IPS DF 19.7 (cell line): ENCODE results near the gene ADAM12.

Experiments
- DNase-seq: peaks from one replicate; pipeline ENCODE4 v3.0.0-alpha.2; 2013; ENCODE audit warnings: low read depth, low spot score

Gene ADAM12

DNA sequence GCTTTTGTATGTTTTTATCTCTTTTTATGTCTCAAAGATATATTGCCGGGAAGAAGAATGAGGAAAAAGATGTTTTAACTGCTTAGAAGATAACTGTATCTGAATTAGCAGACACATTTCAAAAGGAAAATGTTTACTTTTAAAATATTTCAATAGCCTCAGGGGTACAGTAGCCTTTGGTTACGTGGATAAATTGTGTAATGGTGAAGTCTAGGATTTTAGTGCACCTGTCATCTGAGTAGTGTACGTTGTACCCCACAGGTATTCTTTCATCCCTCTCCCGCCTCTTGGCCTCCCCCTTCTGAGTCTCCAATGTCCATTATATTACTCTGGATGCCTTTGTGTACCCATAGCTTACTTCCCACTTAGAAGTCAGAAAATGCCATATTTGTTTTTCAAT, 269.8 kb downstream of the ADAM12 start:
- DNase-seq = no peak

- no peak for DNase-seq
Observed at GRCh38 chr10:126117196-126117595, 271.1 kb downstream of the ADAM12 start.

GRCh38 chr10:126115886-126116285, 272.4 kb downstream of the ADAM12 start:
- DNase-seq = no peak

DNA sequence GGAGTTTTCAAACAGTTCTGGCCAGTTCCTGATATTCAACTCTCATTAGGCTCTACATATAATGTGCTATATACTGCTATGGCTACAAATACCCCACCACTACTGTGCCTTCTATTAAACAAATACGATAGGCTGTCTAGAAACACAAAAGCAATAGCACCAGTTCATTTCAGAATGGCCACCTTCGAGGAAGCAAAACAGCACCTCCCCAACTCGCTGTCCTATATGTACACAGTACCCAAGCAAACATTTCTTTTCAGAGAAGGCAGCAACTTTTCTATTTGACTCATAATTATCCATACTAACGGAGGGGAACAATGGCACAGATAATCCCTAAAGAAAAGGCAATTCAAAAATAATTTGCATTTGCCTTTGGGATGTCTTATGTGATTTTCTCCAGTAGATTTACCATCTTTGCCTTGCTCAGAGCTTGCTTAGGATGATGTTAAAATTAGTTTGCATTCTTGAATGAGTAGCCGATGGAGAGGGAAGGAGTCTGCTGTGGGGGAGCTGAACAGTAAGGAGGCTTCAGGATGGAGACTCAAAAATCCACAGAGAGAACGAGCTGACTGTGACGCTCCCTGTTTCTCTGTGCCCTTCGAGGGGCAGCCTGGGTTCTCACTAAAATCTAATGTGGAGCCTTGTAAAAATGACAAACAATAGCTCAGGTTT, 273.3 kb downstream of the ADAM12 start:
- DNase-seq = no peak

DNA sequence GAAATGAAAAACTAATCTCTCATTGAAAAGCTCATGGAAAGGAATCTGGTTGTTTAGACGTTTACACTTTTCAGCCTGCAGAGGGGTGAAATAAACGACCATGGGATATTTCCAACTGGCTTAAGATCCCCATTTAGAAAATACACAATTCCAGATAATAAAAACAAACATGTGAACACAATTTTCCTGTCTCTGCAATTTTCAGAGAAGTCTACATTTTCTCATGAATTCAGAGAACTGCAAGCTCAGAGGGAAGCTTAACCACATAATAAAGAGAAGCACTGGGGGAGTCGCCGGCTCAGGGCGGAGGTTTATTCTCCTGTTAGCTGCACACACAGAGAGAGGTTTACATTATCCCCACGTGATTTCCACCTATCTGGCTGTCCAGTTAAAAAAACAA, 276.8 kb downstream of the ADAM12 start:
- DNase-seq = no peak

GRCh38 chr10:126110489-126111180, 277.6 kb downstream of the ADAM12 start:
- DNase-seq = no peak

GRCh38 chr10:126109893-126110292, 278.4 kb downstream of the ADAM12 start:
- DNase-seq = no peak

DNA sequence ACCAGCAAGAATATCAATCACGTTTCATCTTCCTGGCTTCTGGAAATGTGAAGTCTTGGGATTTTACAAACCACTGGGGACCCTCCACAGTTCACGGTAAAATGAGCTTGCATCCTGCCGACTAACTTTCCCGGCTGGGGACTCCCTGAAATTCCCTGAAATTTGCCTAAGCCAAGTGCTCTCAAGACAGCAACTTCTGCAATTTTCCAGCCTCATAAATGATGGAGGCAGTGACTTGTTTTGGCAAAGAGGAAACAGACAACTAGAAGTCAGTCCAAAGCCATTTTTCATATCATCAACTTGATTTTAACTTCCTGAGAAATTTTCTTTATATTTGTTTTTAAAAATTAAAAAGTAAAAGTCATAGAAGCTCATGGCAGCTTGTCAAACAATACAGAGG, 279.6 kb downstream of the ADAM12 start:
- DNase-seq = no peak

- DNase-seq = no peak
Observed at GRCh38 chr10:126104767-126105166, 283.5 kb downstream of the ADAM12 start.

DNA sequence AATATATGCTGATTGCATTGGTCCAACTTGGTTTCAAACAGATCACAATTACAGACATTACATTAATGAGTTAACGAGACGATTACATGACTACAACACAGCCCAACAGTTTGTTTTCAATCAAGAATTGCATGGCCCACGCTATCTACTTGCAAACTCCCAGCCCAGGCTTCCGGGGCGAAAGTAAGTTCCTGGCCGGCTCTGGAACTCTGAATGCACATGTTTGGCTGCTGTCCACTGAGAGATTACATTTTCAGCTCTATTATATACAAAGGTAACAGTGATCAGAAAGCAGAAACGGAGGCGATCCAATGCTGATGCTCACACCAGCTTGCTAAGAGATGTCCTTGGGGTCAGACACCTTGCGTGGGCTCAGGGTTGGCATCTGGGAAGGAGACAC, 285.6 kb downstream of the ADAM12 start:
- no peak for DNase-seq

- no peak for DNase-seq
Observed at GRCh38 chr10:126101736-126102135, 286.5 kb downstream of the ADAM12 start.

GRCh38 chr10:126101325-126101724, 287.0 kb downstream of the ADAM12 start:
- DNase-seq = no peak

- DNase-seq = no peak
Observed at GRCh38 chr10:126099366-126099765, 288.9 kb downstream of the ADAM12 start.

GRCh38 chr10:126098226-126098581, 290.1 kb downstream of the ADAM12 start:
- no peak for DNase-seq

- DNase-seq = no peak
Observed at GRCh38 chr10:126097558-126098225, 290.6 kb downstream of the ADAM12 start.

DNA sequence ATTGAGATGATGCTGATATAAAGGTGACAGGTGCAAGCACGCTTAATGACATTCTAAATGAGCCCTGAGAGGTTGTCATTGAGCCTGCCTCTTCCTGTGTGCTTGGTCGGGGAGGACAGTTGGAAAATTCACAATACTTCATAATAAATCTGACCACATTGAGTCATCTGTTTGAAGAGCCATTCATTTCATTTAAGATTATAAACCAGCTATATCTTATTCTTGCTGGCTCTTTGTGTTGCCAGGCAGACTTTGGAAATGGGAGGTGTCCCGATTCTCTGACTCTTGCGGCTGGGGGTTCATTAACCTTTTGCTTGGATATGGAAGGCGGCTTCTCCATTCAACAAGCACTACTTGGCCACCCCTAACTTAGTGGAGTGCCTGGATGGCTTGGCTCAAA, 293.7 kb downstream of the ADAM12 start:
- DNase-seq = no peak

DNA sequence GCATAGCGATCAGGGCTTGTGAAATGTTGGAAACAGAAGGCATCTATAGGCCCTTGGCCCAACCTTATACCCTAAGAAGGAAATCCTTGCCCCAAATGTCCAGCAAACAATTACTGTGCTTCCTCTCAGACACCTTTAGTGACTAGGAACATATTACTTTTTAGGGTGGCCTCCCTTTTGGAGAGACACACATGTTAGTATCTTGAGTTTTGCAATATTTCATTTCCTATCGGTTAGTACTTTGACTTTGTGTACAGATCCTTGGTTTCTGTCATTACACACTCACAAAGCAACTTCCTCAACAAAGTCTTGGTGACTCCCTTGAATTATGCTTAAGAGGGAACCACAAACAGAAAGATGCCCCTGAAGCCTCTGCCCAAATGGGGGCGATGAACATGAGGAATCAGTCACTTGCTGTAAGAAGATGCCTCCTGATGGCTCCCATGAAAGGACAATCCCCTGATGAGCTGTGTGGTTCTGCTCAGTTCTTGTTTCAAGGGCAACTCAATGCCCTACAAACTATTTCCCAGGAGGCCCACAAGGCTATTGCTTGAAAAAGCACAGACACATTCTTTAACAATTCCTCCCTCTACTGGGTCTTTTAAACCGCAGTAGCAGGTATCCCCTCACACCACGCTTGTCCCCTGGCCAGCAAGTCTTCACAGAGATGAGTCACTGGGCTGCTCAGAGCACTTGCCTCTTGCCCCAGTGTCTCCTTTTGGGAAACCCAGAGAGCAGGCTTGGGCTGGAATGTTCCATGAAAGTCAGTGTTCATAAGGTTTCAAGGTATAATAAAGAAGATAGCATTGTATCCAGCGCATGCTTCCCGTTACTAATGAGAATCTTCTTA, 295.7 kb downstream of the ADAM12 start:
- no peak for DNase-seq

GRCh38 chr10:126090911-126091728, 297.2 kb downstream of the ADAM12 start:
- DNase-seq = no peak

DNA sequence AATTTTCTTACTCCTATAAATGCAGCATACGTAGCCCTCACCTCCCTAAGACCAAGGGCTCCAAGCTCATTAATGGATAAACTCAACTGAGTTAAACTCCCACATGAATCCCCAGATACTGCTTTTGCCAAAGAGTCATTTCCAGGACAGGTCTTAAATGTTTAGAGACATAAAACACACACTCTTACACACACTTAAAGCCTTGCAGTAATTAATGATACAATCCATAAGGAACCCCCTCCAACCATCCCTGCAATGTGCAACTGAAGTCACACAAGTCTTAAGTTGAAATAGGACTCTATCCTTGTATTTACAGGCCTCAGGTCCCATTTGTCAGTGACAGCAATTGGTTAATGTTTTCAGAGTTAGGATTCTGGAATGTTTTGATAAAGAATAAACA, 297.8 kb downstream of the ADAM12 start:
- no peak for DNase-seq

DNA sequence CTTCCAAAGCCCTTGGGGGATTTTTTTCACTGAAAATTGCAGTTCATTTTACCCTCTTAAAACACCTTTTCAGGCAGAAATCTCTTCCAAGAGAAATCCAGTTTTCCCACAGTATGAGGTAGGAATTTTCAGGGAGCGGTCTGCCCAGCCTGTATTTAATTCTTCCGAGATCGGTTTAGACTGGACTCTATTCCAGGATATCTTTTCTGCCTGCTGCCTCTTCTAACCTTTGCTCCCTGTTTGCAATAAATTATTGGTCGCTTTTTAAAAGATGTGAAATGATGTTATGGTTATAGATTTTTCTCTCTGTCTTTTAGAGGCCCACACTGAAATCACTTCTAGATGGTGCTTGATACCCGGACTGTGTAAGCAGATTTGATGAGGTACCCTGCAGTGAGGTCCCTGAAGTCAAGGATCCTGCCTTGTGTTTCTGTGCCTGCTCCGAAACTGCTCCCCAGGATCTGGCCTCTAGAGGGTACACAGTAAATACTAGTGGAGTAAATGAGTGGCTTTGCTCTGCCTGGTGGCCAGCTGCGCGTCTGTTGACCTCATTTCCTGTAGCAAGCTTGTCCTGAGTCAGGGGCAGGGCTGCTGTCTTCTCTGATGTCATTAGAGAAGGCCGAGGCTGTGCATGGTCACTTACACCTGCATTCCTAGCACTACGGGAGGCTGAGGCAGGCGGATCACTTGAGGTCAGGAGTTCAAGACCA, 300.3 kb downstream of the ADAM12 start:
- peak; percentile 9 for DNase-seq
